ENCODE measurements around the gene ZBTB45.
"Not testable (repeated sequence)": the region's sequence is repeated elsewhere in the genome, so short reads cannot be mapped to it uniquely, and the experiment has no call there.

Gene ZBTB45

GRCh38 chr19:58554494-58555368, 35.1 kb upstream of the ZBTB45 start, which contains the start of gene CHMP2A:
CHMP2A (minus strand) TSS chr19:58555105; CDS start chr19:58554212, 893 bp downstream.
- no peak for DNase-seq

- DNase-seq, result no peak
Observed at GRCh38 chr19:58553799-58554493, 34.3 kb upstream of the ZBTB45 start.

GRCh38 chr19:58552655-58553054, 33.0 kb upstream of the ZBTB45 start:
- no peak for DNase-seq

- no peak for DNase-seq
Observed at GRCh38 chr19:58551577-58552471, 32.2 kb upstream of the ZBTB45 start.

GRCh38 chr19:58551123-58551497, 31.5 kb upstream of the ZBTB45 start:
- no peak for DNase-seq

GRCh38 chr19:58550362-58551122, 30.9 kb upstream of the ZBTB45 start:
- no peak for DNase-seq

- DNase-seq, result no peak
Observed at GRCh38 chr19:58549664-58550361, 30.2 kb upstream of the ZBTB45 start.

GRCh38 chr19:58548859-58549663, 29.5 kb upstream of the ZBTB45 start:
- DNase-seq, result no peak

GRCh38 chr19:58547323-58548312, 28.0 kb upstream of the ZBTB45 start:
- DNase-seq, result no peak

- no peak for DNase-seq
Observed at GRCh38 chr19:58546019-58546530, 26.5 kb upstream of the ZBTB45 start.

- no peak for DNase-seq
Observed at GRCh38 chr19:58545286-58546018, 25.8 kb upstream of the ZBTB45 start.

- DNase-seq, result no peak
Observed at GRCh38 chr19:58544591-58545285, 25.1 kb upstream of the ZBTB45 start.

GRCh38 chr19:58543826-58544590, 24.4 kb upstream of the ZBTB45 start, which contains the start of gene TRIM28:
TRIM28 (plus strand) TSS chr19:58544064; CDS start chr19:58544758, 694 bp downstream.
- no peak for DNase-seq

GRCh38 chr19:58542641-58543372, 23.2 kb upstream of the ZBTB45 start:
- not testable (repeated sequence) for DNase-seq

- DNase-seq, result not testable (repeated sequence)
Observed at GRCh38 chr19:58539169-58539559, 19.6 kb upstream of the ZBTB45 start.
